ENCODE data around the gene SYNGR2.

DNA sequence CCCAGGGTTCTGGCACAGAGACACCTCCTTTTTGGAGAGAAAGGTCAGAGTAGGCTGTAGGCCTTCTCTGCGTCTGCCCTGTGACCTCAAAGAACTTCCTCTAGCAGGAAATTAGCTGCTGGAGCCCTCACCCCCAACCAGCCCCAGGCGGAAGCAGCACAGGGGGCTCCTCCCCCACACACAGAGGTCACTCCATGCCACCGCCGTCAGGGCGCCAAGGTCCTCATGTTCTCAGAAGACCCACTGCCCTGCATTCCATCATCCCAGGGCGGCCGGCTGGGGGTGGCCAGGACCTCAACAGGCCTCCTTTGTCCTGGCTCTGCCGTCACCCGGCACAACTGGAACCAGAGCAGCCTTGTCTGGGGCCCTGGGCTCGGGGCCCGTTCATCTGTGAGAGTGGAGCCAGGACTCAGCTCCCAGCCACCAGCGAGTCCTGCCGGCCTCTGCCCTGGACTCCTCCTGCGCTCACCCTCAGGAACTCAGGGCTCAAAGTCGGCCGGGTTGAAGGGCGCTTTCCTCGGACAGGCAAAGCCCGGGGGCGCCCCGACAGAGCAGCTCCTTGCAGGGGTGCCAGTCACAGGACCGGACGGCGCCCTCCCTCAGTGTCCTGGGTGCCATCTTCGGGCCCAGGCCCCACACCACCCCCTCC lies 41.0 kb upstream of the SYNGR2 start:
- TF ChIP-seq ZNF248 (tag by site-specific recombination; IDR thresholded peaks at IDR 0.05) (no peak), BCL11A (tag by site-specific recombination; IDR thresholded peaks at IDR 0.05; ENCODE audit: low read depth) (no peak)
- TF ChIP-seq, protein P1, sequence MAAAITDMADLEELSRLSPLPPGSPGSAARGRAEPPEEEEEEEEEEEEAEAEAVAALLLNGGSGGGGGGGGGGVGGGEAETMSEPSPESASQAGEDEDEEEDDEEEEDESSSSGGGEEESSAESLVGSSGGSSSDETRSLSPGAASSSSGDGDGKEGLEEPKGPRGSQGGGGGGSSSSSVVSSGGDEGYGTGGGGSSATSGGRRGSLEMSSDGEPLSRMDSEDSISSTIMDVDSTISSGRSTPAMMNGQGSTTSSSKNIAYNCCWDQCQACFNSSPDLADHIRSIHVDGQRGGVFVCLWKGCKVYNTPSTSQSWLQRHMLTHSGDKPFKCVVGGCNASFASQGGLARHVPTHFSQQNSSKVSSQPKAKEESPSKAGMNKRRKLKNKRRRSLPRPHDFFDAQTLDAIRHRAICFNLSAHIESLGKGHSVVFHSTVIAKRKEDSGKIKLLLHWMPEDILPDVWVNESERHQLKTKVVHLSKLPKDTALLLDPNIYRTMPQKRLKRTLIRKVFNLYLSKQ (tag by site-specific recombination; IDR thresholded peaks at IDR 0.05; ENCODE audit: borderline replicate concordance): no peak
- TF ChIP-seq, protein P2, sequence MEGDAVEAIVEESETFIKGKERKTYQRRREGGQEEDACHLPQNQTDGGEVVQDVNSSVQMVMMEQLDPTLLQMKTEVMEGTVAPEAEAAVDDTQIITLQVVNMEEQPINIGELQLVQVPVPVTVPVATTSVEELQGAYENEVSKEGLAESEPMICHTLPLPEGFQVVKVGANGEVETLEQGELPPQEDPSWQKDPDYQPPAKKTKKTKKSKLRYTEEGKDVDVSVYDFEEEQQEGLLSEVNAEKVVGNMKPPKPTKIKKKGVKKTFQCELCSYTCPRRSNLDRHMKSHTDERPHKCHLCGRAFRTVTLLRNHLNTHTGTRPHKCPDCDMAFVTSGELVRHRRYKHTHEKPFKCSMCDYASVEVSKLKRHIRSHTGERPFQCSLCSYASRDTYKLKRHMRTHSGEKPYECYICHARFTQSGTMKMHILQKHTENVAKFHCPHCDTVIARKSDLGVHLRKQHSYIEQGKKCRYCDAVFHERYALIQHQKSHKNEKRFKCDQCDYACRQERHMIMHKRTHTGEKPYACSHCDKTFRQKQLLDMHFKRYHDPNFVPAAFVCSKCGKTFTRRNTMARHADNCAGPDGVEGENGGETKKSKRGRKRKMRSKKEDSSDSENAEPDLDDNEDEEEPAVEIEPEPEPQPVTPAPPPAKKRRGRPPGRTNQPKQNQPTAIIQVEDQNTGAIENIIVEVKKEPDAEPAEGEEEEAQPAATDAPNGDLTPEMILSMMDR (tag by site-specific recombination; IDR thresholded peaks at IDR 0.05): no peak

All from HEK293 (cell line).